Epithelial cell of esophagus (primary cell): Measurements from ENCODE around the gene AKAP11.

ENCODE experiments used
- DNase-seq: peaks from one replicate; pipeline ENCODE4 v3.0.0; 2010; ENCODE audit warnings: low read depth
- H3K4me3 ChIP-seq: 2 replicates; pipeline ENCODE4 v1.5.1; 2011; ENCODE audit warnings: mild to moderate bottlenecking, low read length, control low read depth
- CTCF ChIP-seq: IDR thresholded peaks from 2 replicates; pipeline ENCODE4 v1.5.1; 2011; ENCODE audit warnings: low read depth, mild to moderate bottlenecking, low read length, control low read depth, inconsistent platforms; ENCODE audit not compliant: insufficient read depth; ENCODE audit errors: missing control alignments

AKAP11 gene

GRCh38 chr13:42312817-42313431 is 41.0 kb downstream of the AKAP11 start:
- DNase-seq: peak; percentile 70
- no peak overlapping the region for H3K4me3 ChIP-seq
- TF ChIP-seq CTCF: no peak

GRCh38 chr13:42318570-42318969 is 46.6 kb downstream of the AKAP11 start:
- no peak for TF ChIP-seq CTCF
- no peak overlapping the region for H3K4me3 ChIP-seq
- DNase-seq: peak; percentile 49

- H3K4me3 ChIP-seq: no peak overlapping the region
- no peak for TF ChIP-seq CTCF
- no peak for DNase-seq
Observed at GRCh38 chr13:42320375-42320787, 48.4 kb downstream of the AKAP11 start.

- no peak for TF ChIP-seq CTCF
- no peak for DNase-seq
- no peak overlapping the region for H3K4me3 ChIP-seq
Observed at GRCh38 chr13:42322806-42323205, 50.9 kb downstream of the AKAP11 start.

- no peak for TF ChIP-seq CTCF
- no peak for DNase-seq
Observed at GRCh38 chr13:42324704-42325103, 52.8 kb downstream of the AKAP11 start.

GRCh38 chr13:42327725-42328124 is 55.8 kb downstream of the AKAP11 start:
- TF ChIP-seq CTCF: no peak
- no peak overlapping the region for H3K4me3 ChIP-seq
- DNase-seq: no peak

More at GRCh38 chr13:42324704-42325103, 52.8 kb downstream of the AKAP11 start:
- no peak overlapping the region for H3K4me3 ChIP-seq

GRCh38 chr13:42328672-42329071 is 56.7 kb downstream of the AKAP11 start:
- no peak overlapping the region for H3K4me3 ChIP-seq
- TF ChIP-seq CTCF: no peak
- DNase-seq: no peak
